ENCODE data around the gene LDLRAD4. TPM values are rescaled to one million over a fixed set of nuclear protein-coding genes. Genes with fewer than 3 reads are reported as not detected.

The LDLRAD4 gene
- total RNA-seq, 1 donor from 2014 or later, result 18.3 TPM

- Histone ChIP-seq H3K9ac (ENCODE audit: low read depth in 1 of 3, low read length in 3 of 3) (no peak overlapping the region), H3K4me1 (ENCODE audit: control insufficient read depth in 3 of 3, insufficient read depth in 3 of 3, low read length in 3 of 3) (peaks cover 16 to 26% (median 20%) of the 10 kb centered on the region in 3 donors), H3K9me3 (ENCODE audit: control insufficient read depth in 3 of 3, low read length in 3 of 3) (no peaks in the 10 kb centered on the region), H3K36me3 (ENCODE audit: control insufficient read depth in 3 of 3, insufficient read depth in 3 of 3, low read length in 3 of 3) (no peaks in the 10 kb centered on the region), H3K4me3 (ENCODE audit: low read length in 3 of 3) (no peak overlapping the region), H3K27ac (ENCODE audit: low read depth, low read length) (no peak overlapping the region), H3K27me3 (ENCODE audit: control insufficient read depth in 3 of 3, insufficient read depth in 3 of 3, low read length in 3 of 3) (no peaks in the 10 kb centered on the region)
These were observed 390.4 kb downstream of the LDLRAD4 start for GRCh38 chr18:13608791-13609532.

- Histone ChIP-seq H3K9me3 (ENCODE audit: control insufficient read depth in 3 of 3, low read length in 3 of 3) (no peaks in the 10 kb centered on the region), H3K4me1 (ENCODE audit: control insufficient read depth in 3 of 3, insufficient read depth in 3 of 3, low read length in 3 of 3) (peaks cover 30 to 41% (median 30%) of the 10 kb centered on the region in 3 donors), H3K27me3 (ENCODE audit: control insufficient read depth in 3 of 3, insufficient read depth in 3 of 3, low read length in 3 of 3) (no peaks in the 10 kb centered on the region), H3K9ac (ENCODE audit: low read depth in 1 of 3, low read length in 3 of 3) (peak overlapping the region; percentile 70 to 85 (median 79)), H3K27ac (ENCODE audit: low read depth, low read length) (peak overlapping the region; percentile 75), H3K4me3 (ENCODE audit: low read length in 3 of 3) (peak overlapping the region; percentile 67 to 75 (median 75)), H3K36me3 (ENCODE audit: control insufficient read depth in 3 of 3, insufficient read depth in 3 of 3, low read length in 3 of 3) (no peaks in the 10 kb centered on the region)
These were observed 392.1 kb downstream of the LDLRAD4 start for GRCh38 chr18:13610555-13611141.

GRCh38 chr18:13611142-13611600 is 392.6 kb downstream of the LDLRAD4 start:
- Histone ChIP-seq H3K9me3 (ENCODE audit: control insufficient read depth in 3 of 3, low read length in 3 of 3) (no peaks in the 10 kb centered on the region), H3K27me3 (ENCODE audit: control insufficient read depth in 3 of 3, insufficient read depth in 3 of 3, low read length in 3 of 3) (no peaks in the 10 kb centered on the region), H3K9ac (ENCODE audit: low read depth in 1 of 3, low read length in 3 of 3) (peak overlapping the region; percentile 70 to 85 (median 79)), H3K4me3 (ENCODE audit: low read length in 3 of 3) (peak overlapping the region; percentile 67 to 75 (median 75)), H3K27ac (ENCODE audit: low read depth, low read length) (peak overlapping the region; percentile 75), H3K36me3 (ENCODE audit: control insufficient read depth in 3 of 3, insufficient read depth in 3 of 3, low read length in 3 of 3) (no peaks in the 10 kb centered on the region), H3K4me1 (ENCODE audit: control insufficient read depth in 3 of 3, insufficient read depth in 3 of 3, low read length in 3 of 3) (peaks cover 31 to 45% (median 33%) of the 10 kb centered on the region in 3 donors)

- Histone ChIP-seq H3K9me3 (ENCODE audit: control insufficient read depth in 3 of 3, low read length in 3 of 3) (no peaks in the 10 kb centered on the region), H3K4me1 (ENCODE audit: control insufficient read depth in 3 of 3, insufficient read depth in 3 of 3, low read length in 3 of 3) (peaks cover 31 to 50% (median 33%) of the 10 kb centered on the region in 3 donors)
These were observed 393.1 kb downstream of the LDLRAD4 start for GRCh38 chr18:13611601-13612195.

GRCh38 chr18:13612196-13612997 is 393.8 kb downstream of the LDLRAD4 start:
- Histone ChIP-seq H3K9me3 (ENCODE audit: control insufficient read depth in 3 of 3, low read length in 3 of 3) (no peaks in the 10 kb centered on the region), H3K27ac (ENCODE audit: low read depth, low read length) (peak overlapping the region; percentile 75), H3K36me3 (ENCODE audit: control insufficient read depth in 3 of 3, insufficient read depth in 3 of 3, low read length in 3 of 3) (no peaks in the 10 kb centered on the region), H3K9ac (ENCODE audit: low read depth in 1 of 3, low read length in 3 of 3) (peak overlapping the region; percentile 70 to 85 (median 79)), H3K4me1 (ENCODE audit: control insufficient read depth in 3 of 3, insufficient read depth in 3 of 3, low read length in 3 of 3) (peaks cover 31 to 51% (median 33%) of the 10 kb centered on the region in 3 donors), H3K27me3 (ENCODE audit: control insufficient read depth in 3 of 3, insufficient read depth in 3 of 3, low read length in 3 of 3) (no peaks in the 10 kb centered on the region), H3K4me3 (ENCODE audit: low read length in 3 of 3) (peak overlapping the region; percentile 24 to 75 (median 67))

More at GRCh38 chr18:13611601-13612195, 393.1 kb downstream of the LDLRAD4 start:
- H3K27me3 ChIP-seq (ENCODE audit: control insufficient read depth in 3 of 3, insufficient read depth in 3 of 3, low read length in 3 of 3), result no peaks in the 10 kb centered on the region
- H3K9ac ChIP-seq (ENCODE audit: low read depth in 1 of 3, low read length in 3 of 3), result peak overlapping the region; percentile 70 to 85 (median 79)
- H3K27ac ChIP-seq (ENCODE audit: low read depth, low read length), result peak overlapping the region; percentile 75
- peak overlapping the region; percentile 67 to 75 (median 75) for H3K4me3 ChIP-seq (ENCODE audit: low read length in 3 of 3)
- no peaks in the 10 kb centered on the region for H3K36me3 ChIP-seq (ENCODE audit: control insufficient read depth in 3 of 3, insufficient read depth in 3 of 3, low read length in 3 of 3)

DNA sequence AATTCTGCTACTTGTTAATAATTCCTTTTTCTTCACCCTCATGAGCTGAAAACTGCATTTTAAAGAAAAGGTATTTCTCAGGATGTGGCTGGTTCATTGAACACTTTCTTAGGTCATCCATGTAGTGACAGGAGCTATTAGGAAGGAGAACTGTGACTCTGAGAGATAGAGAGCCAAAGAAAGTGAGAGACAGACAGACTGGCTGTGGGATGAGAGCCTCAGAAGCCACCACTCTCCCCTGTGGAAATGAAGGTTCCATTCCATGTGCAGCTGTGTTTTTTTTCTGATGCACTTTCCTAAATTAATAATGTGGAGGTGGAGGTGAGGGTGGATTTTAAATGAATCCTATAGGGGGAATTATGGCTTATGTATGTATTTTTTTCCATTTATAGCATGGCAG is 394.5 kb downstream of the LDLRAD4 start:
- H3K9me3 ChIP-seq (ENCODE audit: control insufficient read depth in 3 of 3, low read length in 3 of 3), result no peaks in the 10 kb centered on the region
- peaks cover 31 to 51% (median 33%) of the 10 kb centered on the region in 3 donors for H3K4me1 ChIP-seq (ENCODE audit: control insufficient read depth in 3 of 3, insufficient read depth in 3 of 3, low read length in 3 of 3)
- H3K9ac ChIP-seq (ENCODE audit: low read depth in 1 of 3, low read length in 3 of 3), result no peak overlapping the region
- H3K36me3 ChIP-seq (ENCODE audit: control insufficient read depth in 3 of 3, insufficient read depth in 3 of 3, low read length in 3 of 3), result no peaks in the 10 kb centered on the region
- H3K27ac ChIP-seq (ENCODE audit: low read depth, low read length), result no peak overlapping the region
- no peaks in the 10 kb centered on the region for H3K27me3 ChIP-seq (ENCODE audit: control insufficient read depth in 3 of 3, insufficient read depth in 3 of 3, low read length in 3 of 3)
- no peak overlapping the region for H3K4me3 ChIP-seq (ENCODE audit: low read length in 3 of 3)

- no peaks in the 10 kb centered on the region for H3K27me3 ChIP-seq (ENCODE audit: control insufficient read depth in 3 of 3, insufficient read depth in 3 of 3, low read length in 3 of 3)
- peaks cover 31 to 53% (median 35%) of the 10 kb centered on the region in 3 donors for H3K4me1 ChIP-seq (ENCODE audit: control insufficient read depth in 3 of 3, insufficient read depth in 3 of 3, low read length in 3 of 3)
- H3K36me3 ChIP-seq (ENCODE audit: control insufficient read depth in 3 of 3, insufficient read depth in 3 of 3, low read length in 3 of 3), result no peaks in the 10 kb centered on the region
- no peak overlapping the region for H3K27ac ChIP-seq (ENCODE audit: low read depth, low read length)
- no peak overlapping the region for H3K9ac ChIP-seq (ENCODE audit: low read depth in 1 of 3, low read length in 3 of 3)
- no peaks in the 10 kb centered on the region for H3K9me3 ChIP-seq (ENCODE audit: control insufficient read depth in 3 of 3, low read length in 3 of 3)
- no peak overlapping the region for H3K4me3 ChIP-seq (ENCODE audit: low read length in 3 of 3)
These were observed 395.3 kb downstream of the LDLRAD4 start for GRCh38 chr18:13613591-13614501.

DNA sequence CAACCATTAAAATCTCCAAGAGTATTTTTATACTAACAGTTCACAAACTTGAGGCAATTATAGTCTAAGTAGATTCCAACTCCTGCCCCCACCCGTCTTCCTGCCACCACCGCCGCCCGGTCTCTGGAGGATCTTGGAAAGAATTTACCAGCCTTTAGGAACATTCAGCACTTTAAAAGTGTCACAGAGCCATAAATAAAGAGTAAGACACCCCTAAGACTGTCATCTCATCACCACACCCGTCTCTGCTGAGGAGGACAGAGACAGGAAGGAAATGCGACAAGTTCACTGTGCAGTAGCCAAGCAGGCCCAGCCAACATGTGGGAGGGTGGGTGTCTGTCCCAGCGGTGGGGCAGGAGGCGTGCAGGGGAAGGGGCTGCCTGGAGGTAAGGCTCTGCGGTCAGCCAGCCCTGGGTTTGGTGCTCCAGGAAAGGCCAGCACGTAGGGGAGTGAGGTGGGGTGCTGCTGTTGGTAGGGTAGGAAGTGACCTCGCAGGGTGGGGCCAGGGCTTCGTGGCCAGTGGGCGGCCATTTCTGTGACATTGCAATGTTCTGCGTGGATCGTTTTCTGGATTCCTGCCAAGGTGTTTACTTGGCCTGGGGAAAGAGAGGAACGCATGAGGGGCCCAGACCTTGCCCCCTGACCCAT is 396.2 kb downstream of the LDLRAD4 start:
- Histone ChIP-seq H3K36me3 (ENCODE audit: control insufficient read depth in 3 of 3, insufficient read depth in 3 of 3, low read length in 3 of 3) (no peaks in the 10 kb centered on the region), H3K9ac (ENCODE audit: low read depth in 1 of 3, low read length in 3 of 3) (peak overlapping the region in 1 of 3 donors; percentile 16), H3K4me1 (ENCODE audit: control insufficient read depth in 3 of 3, insufficient read depth in 3 of 3, low read length in 3 of 3) (peaks cover 31 to 55% (median 34%) of the 10 kb centered on the region in 3 donors), H3K4me3 (ENCODE audit: low read length in 3 of 3) (peak overlapping the region in 2 of 3 donors; percentile 6 to 44), H3K27me3 (ENCODE audit: control insufficient read depth in 3 of 3, insufficient read depth in 3 of 3, low read length in 3 of 3) (no peaks in the 10 kb centered on the region), H3K9me3 (ENCODE audit: control insufficient read depth in 3 of 3, low read length in 3 of 3) (no peaks in the 10 kb centered on the region), H3K27ac (ENCODE audit: low read depth, low read length) (peak overlapping the region; percentile 87)

Data from skeletal muscle tissue (tissue), 4 donors.